Measurements from ENCODE around the gene TMEM170B.

Gene TMEM170B

DNA sequence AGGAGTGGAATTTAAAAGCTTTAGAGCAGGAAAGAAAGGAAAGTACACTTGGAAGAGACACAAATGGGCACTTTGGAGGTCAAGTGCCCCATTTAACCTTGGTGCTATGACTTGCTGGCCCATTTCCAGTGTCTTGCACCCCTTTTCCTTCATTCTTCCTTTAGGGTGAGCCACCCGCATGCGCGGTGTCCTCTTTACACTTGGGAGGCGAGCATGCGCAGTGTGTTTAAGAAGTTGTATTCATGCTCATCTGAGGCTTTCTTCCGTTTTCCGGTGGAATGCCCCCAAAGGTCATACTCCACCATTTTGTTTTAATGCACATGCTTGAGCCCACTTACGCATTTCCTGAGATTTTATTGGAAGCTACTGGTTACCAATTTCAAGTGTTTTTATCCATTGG is 29.1 kb downstream of the TMEM170B start:
- H3K4me3 ChIP-seq (ENCODE audit: low read depth, low read length): no peak overlapping the region

DNA sequence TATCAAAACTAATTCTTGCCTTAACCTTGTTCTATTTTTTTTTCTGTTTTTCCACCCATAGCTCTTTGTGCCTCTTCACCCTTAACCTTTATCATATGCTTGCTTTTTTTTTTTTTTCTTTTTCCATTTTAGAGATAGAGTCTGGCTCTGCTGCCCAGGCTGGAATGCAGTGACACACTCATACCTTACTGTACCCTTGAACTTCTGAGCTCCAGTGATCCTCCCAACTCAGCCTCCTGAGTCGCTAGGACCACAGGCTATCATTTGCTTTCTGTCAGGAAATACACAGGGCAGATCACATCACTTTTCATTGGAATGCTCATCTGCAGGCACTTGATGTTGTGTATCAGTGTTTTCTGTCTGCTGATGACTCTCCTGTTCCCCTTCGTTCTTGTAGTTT is 33.5 kb downstream of the TMEM170B start:
- TF ChIP-seq, protein P1, sequence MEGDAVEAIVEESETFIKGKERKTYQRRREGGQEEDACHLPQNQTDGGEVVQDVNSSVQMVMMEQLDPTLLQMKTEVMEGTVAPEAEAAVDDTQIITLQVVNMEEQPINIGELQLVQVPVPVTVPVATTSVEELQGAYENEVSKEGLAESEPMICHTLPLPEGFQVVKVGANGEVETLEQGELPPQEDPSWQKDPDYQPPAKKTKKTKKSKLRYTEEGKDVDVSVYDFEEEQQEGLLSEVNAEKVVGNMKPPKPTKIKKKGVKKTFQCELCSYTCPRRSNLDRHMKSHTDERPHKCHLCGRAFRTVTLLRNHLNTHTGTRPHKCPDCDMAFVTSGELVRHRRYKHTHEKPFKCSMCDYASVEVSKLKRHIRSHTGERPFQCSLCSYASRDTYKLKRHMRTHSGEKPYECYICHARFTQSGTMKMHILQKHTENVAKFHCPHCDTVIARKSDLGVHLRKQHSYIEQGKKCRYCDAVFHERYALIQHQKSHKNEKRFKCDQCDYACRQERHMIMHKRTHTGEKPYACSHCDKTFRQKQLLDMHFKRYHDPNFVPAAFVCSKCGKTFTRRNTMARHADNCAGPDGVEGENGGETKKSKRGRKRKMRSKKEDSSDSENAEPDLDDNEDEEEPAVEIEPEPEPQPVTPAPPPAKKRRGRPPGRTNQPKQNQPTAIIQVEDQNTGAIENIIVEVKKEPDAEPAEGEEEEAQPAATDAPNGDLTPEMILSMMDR (IDR thresholded peaks at IDR 0.05; ENCODE audit: borderline replicate concordance, insufficient read depth, low read depth, low read length): no peak
- H3K4me3 ChIP-seq (ENCODE audit: low read depth, low read length): no peak overlapping the region

More for the DNA sequence above, 29.1 kb downstream of the TMEM170B start:
- TF ChIP-seq, protein P1 (IDR thresholded peaks at IDR 0.05; ENCODE audit: borderline replicate concordance, insufficient read depth, low read depth, low read length): no peak

DNA sequence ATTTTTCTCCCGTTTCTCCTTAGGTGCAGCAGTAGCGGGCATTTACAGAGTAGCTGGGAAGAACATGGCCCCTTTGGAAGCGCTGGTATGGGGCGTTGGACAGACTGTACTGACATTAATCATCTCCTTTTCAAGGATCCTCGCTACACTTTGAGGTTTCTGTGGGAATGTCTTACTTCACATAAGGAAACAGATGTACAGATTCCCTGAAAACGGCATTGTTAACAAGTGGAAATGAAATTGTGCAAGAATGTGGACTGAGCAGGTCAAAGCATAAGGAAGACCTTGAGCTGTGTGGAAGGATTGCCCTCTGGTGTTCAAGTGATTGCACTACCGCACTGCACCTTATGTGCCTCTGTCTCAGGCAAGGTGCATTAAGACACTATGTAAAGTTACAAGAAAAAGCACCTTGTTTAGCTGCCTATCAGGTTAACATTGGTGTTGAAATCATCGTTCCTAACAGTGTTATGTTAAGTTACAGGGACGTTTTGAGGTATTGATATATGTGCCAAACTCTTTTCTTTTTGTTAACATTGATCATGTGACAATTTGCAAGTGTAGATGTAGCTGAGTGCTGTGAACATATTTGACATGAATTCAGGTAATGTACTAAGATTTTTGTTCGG is 38.0 kb downstream of the TMEM170B start:
- TF ChIP-seq, protein P1 (IDR thresholded peaks at IDR 0.05; ENCODE audit: borderline replicate concordance, insufficient read depth, low read depth, low read length): peak; percentile 88
- H3K4me3 ChIP-seq (ENCODE audit: low read depth, low read length): no peak overlapping the region

DNA sequence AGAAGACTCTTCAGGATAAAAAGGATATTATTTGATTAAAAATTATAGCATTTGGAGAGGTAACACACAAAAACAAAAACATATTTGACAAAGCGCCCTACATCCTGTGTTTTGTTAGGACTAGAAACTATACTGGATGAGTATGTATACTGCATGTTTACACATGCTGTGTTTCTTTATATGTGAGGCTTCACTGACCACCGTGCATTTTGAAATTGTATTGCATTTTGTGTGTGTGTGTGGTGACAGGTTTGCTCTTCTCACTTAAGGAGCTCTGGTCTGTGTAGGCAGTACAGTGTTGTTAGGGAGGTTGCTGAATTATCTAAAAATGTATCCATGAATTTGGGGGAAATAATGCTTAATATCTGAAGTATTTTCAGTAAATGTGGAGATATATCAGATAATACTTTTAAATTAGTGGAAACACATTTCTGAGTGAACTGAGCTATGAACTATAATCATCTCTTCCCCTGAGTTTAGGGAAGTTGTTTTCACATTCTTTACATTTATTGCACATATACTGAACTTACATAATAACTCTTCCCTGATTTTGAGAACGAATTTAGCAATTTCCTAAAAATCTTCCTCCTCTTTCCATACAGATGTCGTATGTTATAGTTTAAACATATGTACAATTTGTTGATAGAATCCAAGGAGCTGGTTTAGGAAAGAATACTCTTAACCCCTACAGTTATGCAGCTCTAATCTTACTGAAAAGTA is 43.3 kb downstream of the TMEM170B start:
- no peak overlapping the region for H3K4me3 ChIP-seq (ENCODE audit: low read depth, low read length)
- TF ChIP-seq, protein P1 (IDR thresholded peaks at IDR 0.05; ENCODE audit: borderline replicate concordance, insufficient read depth, low read depth, low read length): no peak

DNA sequence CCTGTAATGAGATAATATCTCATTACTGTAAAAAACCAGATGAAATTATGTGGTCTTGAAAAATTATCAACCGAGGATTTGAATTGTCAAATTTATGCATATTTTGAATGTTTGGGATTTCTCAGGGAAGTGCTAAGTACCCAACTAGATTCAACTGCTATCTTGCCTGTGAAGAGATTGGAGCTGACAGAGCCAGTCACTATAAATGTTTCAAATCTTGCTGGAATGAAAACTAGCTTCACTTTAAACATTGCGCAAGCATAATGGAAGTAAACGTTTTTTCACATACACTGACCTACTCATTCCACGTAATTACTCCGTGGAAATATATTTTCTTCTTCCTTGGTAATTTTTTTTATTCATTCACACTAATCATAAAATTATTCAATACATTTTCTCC is 46.7 kb downstream of the TMEM170B start:
- TF ChIP-seq, protein P1 (IDR thresholded peaks at IDR 0.05; ENCODE audit: borderline replicate concordance, insufficient read depth, low read depth, low read length): no peak
- no peak overlapping the region for H3K4me3 ChIP-seq (ENCODE audit: low read depth, low read length)

DNA sequence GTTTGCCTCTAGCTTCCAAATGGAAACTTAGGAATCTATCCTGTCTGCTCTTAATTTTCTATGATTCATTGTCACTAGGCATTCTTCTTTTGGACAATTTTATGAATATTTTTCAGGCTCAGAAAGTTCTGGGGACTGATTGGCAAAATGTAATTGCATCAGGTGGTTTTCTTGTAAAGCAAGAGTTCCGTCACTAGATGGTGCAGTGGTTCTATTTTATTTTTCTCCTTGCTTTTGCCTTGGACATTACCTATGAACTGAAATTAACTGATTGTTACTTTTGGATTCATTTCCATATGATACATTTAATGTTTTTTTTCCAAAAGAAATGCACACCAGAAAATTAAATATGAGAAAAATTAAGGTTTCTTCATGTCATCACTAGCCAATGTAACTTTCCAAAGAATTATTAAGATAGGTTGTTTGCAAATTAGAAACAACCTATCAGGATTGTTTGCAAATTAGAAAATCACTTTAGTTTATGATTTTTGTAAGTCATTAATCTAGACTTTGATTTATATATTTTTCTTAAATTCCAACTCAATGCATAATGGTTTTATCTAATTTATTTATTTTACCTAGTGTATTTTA is 48.0 kb downstream of the TMEM170B start:
- no peak overlapping the region for H3K4me3 ChIP-seq (ENCODE audit: low read depth, low read length)
- TF ChIP-seq, protein P1 (IDR thresholded peaks at IDR 0.05; ENCODE audit: borderline replicate concordance, insufficient read depth, low read depth, low read length): 0 out of 2 replicates have a peak, but pooled peaks have one; percentile 6
